Femur (tissue), 1 donor: ENCODE measurements around the gene RNF133.

Experiments
- DNase-seq: peaks from one replicate; pipeline ENCODE4 v3.0.0-alpha.2; 2017

RNF133 gene

DNA sequence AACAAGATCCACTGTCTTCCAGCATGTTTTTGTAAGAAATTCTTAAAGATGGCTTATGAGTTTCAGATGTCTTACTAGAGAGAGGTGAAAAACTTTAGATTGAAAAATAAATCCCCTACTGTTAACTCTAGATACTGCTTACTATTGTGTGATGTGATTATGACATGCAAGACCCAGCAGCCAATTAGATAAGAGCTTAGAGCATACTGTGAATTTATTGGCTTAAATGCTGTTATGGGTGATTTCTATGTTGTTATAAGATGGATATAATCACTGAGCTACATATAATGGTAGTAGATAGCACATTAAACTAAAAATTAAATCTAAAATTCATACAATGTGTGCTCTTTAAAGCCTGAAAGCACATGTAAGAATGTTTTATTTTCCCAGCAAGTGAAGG lies at the start of gene RNF133:
Gene RNF133 (minus strand): TSS at position 101 of the 400 bp plus-strand sequence. CDS start 199 bp downstream, outside the sequence.
- DNase-seq, result no peak

DNA sequence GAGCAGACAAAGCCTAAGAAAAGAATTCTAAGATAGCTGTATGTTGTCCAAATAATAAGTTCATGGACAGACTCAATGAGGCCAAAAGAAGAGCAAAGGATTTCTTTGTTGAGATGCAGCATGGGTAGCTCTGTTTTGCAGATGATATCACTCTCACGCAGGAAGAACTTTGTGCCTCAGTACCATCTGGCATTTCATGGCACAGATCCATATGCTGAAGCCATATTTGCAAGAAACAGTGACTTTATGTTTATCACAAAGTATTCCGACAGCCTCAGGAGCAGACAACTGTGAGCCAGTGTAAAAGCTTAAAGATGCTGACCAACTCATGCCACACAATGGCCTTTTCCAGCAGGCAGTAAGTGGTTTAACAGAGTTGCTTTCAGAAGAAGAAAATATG lies 49.3 kb upstream of the RNF133 start:
- no peak for DNase-seq

- no peak for DNase-seq
Observed at GRCh38 chr7:122746948-122747347, 48.0 kb upstream of the RNF133 start.

- DNase-seq, result no peak
Observed at GRCh38 chr7:122743211-122743610, 44.3 kb upstream of the RNF133 start.

DNA sequence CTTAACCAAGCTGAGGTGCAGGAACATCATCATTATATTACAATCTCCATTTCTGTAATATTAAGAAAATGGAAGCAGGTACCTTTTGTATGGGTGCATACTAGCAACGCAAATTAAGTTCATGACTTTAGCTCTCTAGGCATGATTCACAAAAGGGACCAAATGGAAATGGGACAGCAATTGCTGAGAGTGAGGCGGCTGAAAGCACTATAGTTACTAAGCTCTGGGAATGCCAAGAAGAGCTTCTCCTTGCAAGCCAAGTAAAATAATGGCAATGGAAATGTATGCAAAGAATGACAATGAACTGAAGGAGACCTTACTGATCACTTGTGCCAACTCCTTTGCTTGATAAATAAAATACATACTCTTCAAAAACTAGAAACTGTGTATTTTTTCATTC lies 40.0 kb upstream of the RNF133 start:
- DNase-seq, result no peak

DNA sequence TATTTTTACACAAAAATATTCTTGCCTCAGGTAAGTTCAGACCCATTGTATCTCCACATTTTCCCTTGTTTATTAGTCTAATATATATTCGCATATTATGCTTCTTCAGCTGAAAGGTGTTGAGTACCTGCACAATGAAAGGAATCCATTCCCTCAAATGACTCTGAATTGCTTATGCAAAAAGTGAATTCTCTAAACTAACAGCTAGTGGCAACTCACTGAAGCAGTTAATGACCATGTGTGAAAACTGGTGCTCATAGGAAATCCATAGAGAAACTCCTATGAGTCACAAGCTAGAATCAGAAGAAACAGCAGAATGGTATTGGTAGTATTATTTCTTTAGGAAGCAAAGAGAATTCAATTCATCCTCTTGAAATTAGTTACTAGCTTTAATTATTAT lies 37.3 kb upstream of the RNF133 start:
- DNase-seq, result no peak

GRCh38 chr7:122727759-122728158 lies 28.8 kb upstream of the RNF133 start:
- DNase-seq, result no peak

DNA sequence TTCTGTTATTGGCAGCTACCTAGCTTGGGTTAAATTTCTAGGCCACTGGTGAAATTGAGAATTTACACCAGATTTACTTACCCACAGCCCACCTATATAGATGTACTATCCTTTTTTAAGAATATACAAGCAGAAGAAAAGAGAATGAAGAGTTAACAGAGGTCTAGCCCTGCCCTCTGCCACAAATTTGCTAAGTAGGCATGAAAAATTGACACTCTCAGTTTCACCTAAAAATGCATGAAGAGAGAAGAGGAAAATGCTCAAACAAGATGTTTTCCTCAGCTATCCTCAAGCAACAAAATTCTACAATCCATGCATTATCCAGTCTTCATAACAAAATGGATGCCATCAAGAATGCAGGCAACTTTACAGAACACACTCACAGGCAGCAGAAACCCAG lies 28.4 kb upstream of the RNF133 start:
- no peak for DNase-seq

GRCh38 chr7:122726881-122727280 lies 28.0 kb upstream of the RNF133 start:
- DNase-seq, result no peak

- no peak for DNase-seq
Observed at GRCh38 chr7:122724366-122724765, 25.4 kb upstream of the RNF133 start.

DNA sequence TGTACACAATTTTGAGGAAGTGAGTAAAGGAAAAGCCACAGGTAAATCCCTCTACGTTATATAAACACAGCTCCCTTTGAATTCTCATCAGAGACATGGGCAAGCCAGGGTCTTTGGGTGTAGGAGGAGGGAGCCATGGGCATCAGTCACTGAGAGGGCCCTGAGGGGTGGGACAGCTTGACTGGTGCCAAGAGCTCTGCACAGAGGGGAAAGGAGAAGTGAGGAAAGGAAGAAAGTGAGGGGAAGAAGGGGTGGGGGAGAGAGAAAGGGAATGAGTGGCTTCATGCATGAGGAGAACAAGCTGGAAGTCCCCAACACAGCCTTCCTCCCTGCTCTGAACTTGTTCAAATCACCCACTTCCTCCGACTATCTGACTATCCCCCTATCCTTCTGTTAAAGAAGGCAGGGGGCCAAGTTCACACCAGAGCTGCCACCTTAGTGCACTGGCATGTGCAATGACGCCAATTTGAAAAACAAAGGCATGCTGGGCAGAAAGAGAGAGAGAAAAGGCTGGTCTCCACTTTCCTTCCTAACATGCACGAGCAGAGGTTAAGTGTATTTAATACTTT lies 20.2 kb upstream of the RNF133 start:
- DNase-seq, result no peak

- DNase-seq, result no peak
Observed at GRCh38 chr7:122717356-122718089, 18.6 kb upstream of the RNF133 start.

DNA sequence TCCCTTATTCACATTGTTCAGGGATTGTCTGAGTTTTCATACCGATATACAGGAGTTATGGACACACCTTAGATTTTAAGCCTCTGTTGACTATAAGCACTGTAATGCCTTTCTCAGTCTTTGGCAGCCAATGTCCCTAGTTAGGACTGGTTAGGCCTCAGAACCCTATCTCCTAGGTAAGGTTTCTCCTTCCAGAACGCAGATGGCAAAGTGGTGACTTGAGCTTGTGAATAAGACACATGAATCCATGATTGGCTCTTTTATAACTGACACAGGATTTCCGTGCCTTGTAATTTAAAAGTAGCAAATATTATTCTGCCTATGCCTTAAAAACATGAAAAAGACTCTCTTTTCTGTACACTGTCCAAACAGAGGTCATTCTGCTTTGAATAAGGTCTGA lies 16.3 kb upstream of the RNF133 start:
- no peak for DNase-seq

- DNase-seq, result no peak
Observed at GRCh38 chr7:122710916-122711315, 12.0 kb upstream of the RNF133 start.

GRCh38 chr7:122709930-122710646 lies 11.2 kb upstream of the RNF133 start:
- DNase-seq, result no peak

DNA sequence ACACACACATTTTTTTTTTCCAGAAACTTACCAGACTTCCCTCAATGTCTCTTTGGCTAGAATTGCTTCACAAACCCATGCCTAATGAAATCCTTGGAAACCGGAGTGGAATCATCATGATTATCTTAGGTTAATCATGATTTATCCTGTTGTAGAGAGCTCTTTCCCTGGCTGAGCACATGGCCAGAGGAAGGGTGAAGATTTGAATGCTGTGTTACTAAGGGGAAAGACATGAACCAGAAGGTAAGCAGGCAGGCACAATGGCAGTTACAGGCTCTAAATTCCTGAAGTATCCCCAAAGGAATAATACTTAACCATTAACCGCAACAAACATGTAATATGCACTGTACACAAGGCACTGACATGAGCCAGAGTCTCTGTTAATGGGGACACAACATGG lies 7.9 kb upstream of the RNF133 start:
- DNase-seq, result no peak

DNA sequence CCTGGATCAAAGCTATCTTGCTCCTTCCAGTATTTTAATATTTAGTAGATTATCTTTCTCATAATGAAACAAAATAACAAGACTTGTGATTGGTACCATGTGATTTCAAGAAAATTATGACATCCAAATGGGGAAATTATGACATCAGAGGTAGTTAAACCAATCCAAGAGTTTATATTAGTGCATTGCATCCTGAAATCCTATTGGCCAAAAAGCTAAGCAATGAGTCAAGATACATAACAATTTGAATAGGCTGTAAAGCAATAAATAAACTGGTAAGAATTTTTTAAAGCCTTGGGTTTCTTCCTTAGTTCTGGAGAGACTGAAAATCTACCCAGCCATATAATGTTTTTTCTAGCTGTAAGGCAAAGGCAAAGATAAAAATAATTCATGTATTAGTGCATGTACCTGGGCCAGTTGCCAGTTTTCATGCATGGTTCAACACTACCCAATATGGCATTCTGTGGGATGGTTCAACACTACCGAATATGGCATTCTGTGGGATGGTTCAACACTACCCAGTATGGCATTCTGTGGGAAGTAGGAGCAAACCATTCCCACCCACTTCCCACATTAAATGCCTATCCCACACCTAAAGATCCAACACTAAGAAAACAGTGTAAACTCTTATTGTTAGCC lies 4.1 kb upstream of the RNF133 start, which contains the start of gene RNF148:
Gene RNF148 (minus strand): TSS at position 51 of the 639 bp plus-strand sequence. CDS start 172 bp downstream, outside the sequence.
- DNase-seq, result no peak

DNA sequence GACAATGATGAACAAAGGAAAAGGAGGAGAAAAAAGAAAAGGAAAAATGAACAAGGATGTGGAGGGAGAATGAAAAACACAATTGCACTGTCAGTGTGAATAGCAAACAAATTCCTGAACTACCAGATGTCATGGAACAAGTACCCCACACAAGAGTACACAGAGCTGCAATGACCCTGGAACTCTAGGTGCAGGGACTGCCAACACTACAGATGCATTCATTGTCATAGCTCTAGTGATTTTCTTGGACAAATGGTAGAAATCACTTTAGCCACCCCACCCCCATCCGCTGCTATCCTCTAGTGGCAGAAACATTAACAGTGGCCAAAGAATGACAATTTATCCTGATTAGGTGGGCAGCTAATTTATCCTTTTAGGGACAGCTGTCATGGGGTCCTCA lies 3.1 kb downstream of the RNF133 start:
- DNase-seq, result no peak

GRCh38 chr7:122694697-122695096 lies 4.2 kb downstream of the RNF133 start:
- no peak for DNase-seq

GRCh38 chr7:122692769-122693309 lies 6.1 kb downstream of the RNF133 start:
- DNase-seq, result no peak

- DNase-seq, result no peak
Observed at GRCh38 chr7:122691569-122692235, 7.2 kb downstream of the RNF133 start.

GRCh38 chr7:122689346-122690109 lies 9.4 kb downstream of the RNF133 start:
- no peak for DNase-seq
